B cell (primary cell): ENCODE measurements around the gene HIP1. TPM values are rescaled to one million over a fixed set of nuclear protein-coding genes. Genes with fewer than 3 reads are reported as not detected.
"Not testable (repeated sequence)": the region's sequence is repeated elsewhere in the genome, so short reads cannot be mapped to it uniquely, and the experiment has no call there.

Experiments used
- ATAC-seq: fragments of 200-7000 bp; cut with Tn5 transposase; one replicate; pipeline ENCODE4 v1.10.0; 2021; ENCODE audit warnings: low read depth, mild to moderate bottlenecking, moderate number of reproducible peaks, moderate library complexity
- CTCF ChIA-PET: fragments of 350-600 bp; sonication (Branson Sonifier 250); formaldehyde crosslinking; loops from one replicate; lab custom pipeline; 2021; ENCODE audit warnings: antibody characterized with exemption, inconsistent platforms; lab: Charles Lee
- POLR2A ChIA-PET: fragments of 350-600 bp; sonication (Branson Sonifier 250); formaldehyde crosslinking; loops from one replicate; lab custom pipeline; 2021; ENCODE audit warnings: antibody characterized with exemption; lab: Charles Lee
- DNase-seq: peaks from one replicate; pipeline ENCODE4 v3.0.0; 2013
- H2AFZ ChIP-seq: 2 replicates; pipeline ENCODE4 v1.6.1; 2012; ENCODE audit warnings: mild to moderate bottlenecking, low read depth, low read length; ENCODE audit not compliant: insufficient read depth, poor library complexity, severe bottlenecking
- H3K27ac ChIP-seq, 2 donors: 1 replicate in 1 of 2; 2 replicates in 1 of 2; pipeline ENCODE4 v1.5.1; 2012 to 2013; ENCODE audit warnings: low read length in 2 of 2, mild to moderate bottlenecking in 2 of 2, moderate library complexity in 1 of 2
- H3K27me3 ChIP-seq, 4 experiments: fragments of 200-600 bp in 1 of 4; sonication (generic) in 1 of 4; replicated peaks in 1 of 4; 1 replicate in 2 of 4; 2 replicates in 2 of 4; pipeline versions ENCODE4 v1.6.1 to v1.7.0; 2013 to 2016; ENCODE audit warnings: low read length in 3 of 4, mild to moderate bottlenecking in 2 of 4, mixed read lengths in 1 of 4, moderate library complexity in 1 of 4; ENCODE audit not compliant: insufficient read depth in 4 of 4, control insufficient read depth in 3 of 4; ENCODE audit errors: control extremely low read depth in 1 of 4
- H3K36me3 ChIP-seq, 2 experiments: replicated peaks in 1 of 2; 1 replicate in 1 of 2; 2 replicates in 1 of 2; pipeline versions ENCODE4 v1.6.1 to v1.7.1; 2013; ENCODE audit warnings: low read length in 1 of 2; ENCODE audit not compliant: insufficient read depth in 2 of 2, control insufficient read depth in 1 of 2; ENCODE audit errors: control extremely low read depth in 1 of 2, extremely low read depth in 1 of 2
- H3K4me1 ChIP-seq, 2 donors: fragments of 200-600 bp in 1 of 2; sonication (generic) in 1 of 2; 1 replicate in 1 of 2; 2 replicates in 1 of 2; pipeline versions ENCODE4 v1.5.1 to v1.6.1; 2013 to 2017; ENCODE audit warnings: low read length in 2 of 2; ENCODE audit not compliant: control insufficient read depth in 2 of 2, insufficient read depth in 2 of 2
- H3K4me2 ChIP-seq: replicated peaks from 2 replicates; pipeline ENCODE3; 2012; ENCODE audit warnings: mild to moderate bottlenecking, low read depth, low read length; ENCODE audit not compliant: poor library complexity, severe bottlenecking
- H3K4me3 ChIP-seq, 5 experiments: fragments of 200-600 bp in 1 of 5; sonication (generic) in 1 of 5; 1 replicate in 3 of 5; 2 replicates in 2 of 5; pipeline versions ENCODE4 v1.5.1 to v1.7.0; 2011 to 2016; ENCODE audit warnings: low read length in 4 of 5, mild to moderate bottlenecking in 4 of 5, low read depth in 2 of 5, control low read depth in 1 of 5, moderate library complexity in 1 of 5; ENCODE audit not compliant: insufficient read depth in 1 of 5; ENCODE audit errors: control extremely low read depth in 1 of 5, extremely low read depth in 1 of 5
- H3K79me2 ChIP-seq: fragments of 200-600 bp; sonication (generic); one replicate; pipeline ENCODE4 v1.6.0; 2016; ENCODE audit warnings: low read length; ENCODE audit not compliant: control insufficient read depth, insufficient read depth
- H3K9ac ChIP-seq: fragments of 200-600 bp; sonication (generic); 2 replicates; pipeline ENCODE4 v1.6.1; 2017; ENCODE audit warnings: mild to moderate bottlenecking, low read length, moderate library complexity
- H3K9me3 ChIP-seq, 3 donors: one replicate each; pipeline versions ENCODE4 v1.6.1 to v1.7.1; 2013; ENCODE audit warnings: low read length in 2 of 3; ENCODE audit not compliant: control insufficient read depth in 2 of 3, insufficient read depth in 1 of 3; ENCODE audit errors: control extremely low read depth in 1 of 3
- H4K20me1 ChIP-seq: 2 replicates; pipeline ENCODE4 v1.6.0; 2012; ENCODE audit warnings: mild to moderate bottlenecking, low read length; ENCODE audit not compliant: insufficient read depth, control insufficient read depth, poor library complexity, severe bottlenecking
- H3K27ac Mint-ChIP-seq: one replicate; pipeline ENCODE4 v1.8.0; 2021; ENCODE audit warnings: mixed read lengths
- H3K27me3 Mint-ChIP-seq: one replicate; pipeline ENCODE4 v1.8.0; 2021; ENCODE audit warnings: mixed read lengths
- H3K4me1 Mint-ChIP-seq: one replicate; pipeline ENCODE4 v1.8.0; 2021; ENCODE audit warnings: mixed read lengths
- H3K4me3 Mint-ChIP-seq: one replicate; pipeline ENCODE4 v1.8.0; 2021; ENCODE audit warnings: mixed read lengths
- H3K9me3 Mint-ChIP-seq: one replicate; pipeline ENCODE4 v1.8.0; 2022; ENCODE audit warnings: mixed read lengths; ENCODE audit not compliant: insufficient read depth
- EZH2 ChIP-seq: IDR thresholded peaks from 2 replicates; pipeline ENCODE4 v1.6.1; 2012; ENCODE audit warnings: borderline replicate concordance, low read depth, mild to moderate bottlenecking, moderate library complexity, low read length; ENCODE audit not compliant: insufficient read depth, poor library complexity, severe bottlenecking
- whole genome bisulfite sequencing: methylation state at CpG from one replicate; pipeline ENCODE4 v1.1.5; 2013; ENCODE audit warnings: missing lambda C conversion rate; ENCODE audit not compliant: insufficient coverage; 5-methylcytosine and 5-hydroxymethylcytosine counted together
- intact Hi-C: fragments of 100-400 bp; cut with micrococcal nuclease; formaldehyde crosslinking; loops from one replicate; pipeline ENCODE4 v1.10.0; 2022
- polyA plus RNA-seq: library from polyadenylated mRNA; depleted of rRNA; stranded (reverse); fragments of >200 nt; gene quantifications from 2 replicates; pipeline ENCODE4 v1.2.3, GENCODE V29; 2012
- total RNA-seq, 2 donors: library from RNA; stranded (reverse); fragments of 120-200 nt in 1 of 2; gene quantifications; 1 replicate in 1 of 2; 2 replicates in 1 of 2; pipeline versions ENCODE4 v1.2.3 to v1.2.4, GENCODE V29; 2013 to 2022
- TF ChIP-seq, protein P1 (sequence below): fragments of 200-600 bp; IDR thresholded peaks from one replicate; pipeline ENCODE4 v1.8.0; 2022; ENCODE audit warnings: antibody characterized with exemption, mild to moderate bottlenecking

The HIP1 gene
- total and polyA plus RNA-seq, 2 donors (not counting 1 experiment from before 2014, with no cell fraction given), result 6.5 to 16.7 TPM

GRCh38 chr7:75572396-75572795 is 166.3 kb downstream of the HIP1 start:
- intact Hi-C loops, result no loop called here
- H3K27ac Mint-ChIP-seq, result no peak overlapping the region
- H3K27me3 Mint-ChIP-seq, result no peaks in the 10 kb centered on the region
- 86% methylated on average over 5 of the region's 5 CpGs for WGBS
- ChIA-PET POLR2A (no interaction called here), CTCF (interaction anchor here (0.7 kb wide), 1 partner anchor 40 kb away, joined by 4 read pairs; no protein-coding TSS in a partner anchor)
- Histone ChIP-seq H3K79me2 (no peaks in the 10 kb centered on the region), H3K27me3 (no peaks in the 10 kb centered on the region), H2AFZ (no peak overlapping the region), H3K36me3 (peaks cover 0 to 1% of the 10 kb centered on the region in 2 experiments), H4K20me1 (no peaks in the 10 kb centered on the region), H3K9ac (no peak overlapping the region), H3K9me3 (no peaks in the 10 kb centered on the region), H3K4me1 (no peaks in the 10 kb centered on the region), H3K4me2 (no peak overlapping the region), H3K27ac (no peak overlapping the region), H3K4me3 (no peak overlapping the region)
- no peaks in the 10 kb centered on the region for H3K9me3 Mint-ChIP-seq
- no peak overlapping the region for H3K4me3 Mint-ChIP-seq
- no peak for TF ChIP-seq EZH2
- TF ChIP-seq, protein P1, sequence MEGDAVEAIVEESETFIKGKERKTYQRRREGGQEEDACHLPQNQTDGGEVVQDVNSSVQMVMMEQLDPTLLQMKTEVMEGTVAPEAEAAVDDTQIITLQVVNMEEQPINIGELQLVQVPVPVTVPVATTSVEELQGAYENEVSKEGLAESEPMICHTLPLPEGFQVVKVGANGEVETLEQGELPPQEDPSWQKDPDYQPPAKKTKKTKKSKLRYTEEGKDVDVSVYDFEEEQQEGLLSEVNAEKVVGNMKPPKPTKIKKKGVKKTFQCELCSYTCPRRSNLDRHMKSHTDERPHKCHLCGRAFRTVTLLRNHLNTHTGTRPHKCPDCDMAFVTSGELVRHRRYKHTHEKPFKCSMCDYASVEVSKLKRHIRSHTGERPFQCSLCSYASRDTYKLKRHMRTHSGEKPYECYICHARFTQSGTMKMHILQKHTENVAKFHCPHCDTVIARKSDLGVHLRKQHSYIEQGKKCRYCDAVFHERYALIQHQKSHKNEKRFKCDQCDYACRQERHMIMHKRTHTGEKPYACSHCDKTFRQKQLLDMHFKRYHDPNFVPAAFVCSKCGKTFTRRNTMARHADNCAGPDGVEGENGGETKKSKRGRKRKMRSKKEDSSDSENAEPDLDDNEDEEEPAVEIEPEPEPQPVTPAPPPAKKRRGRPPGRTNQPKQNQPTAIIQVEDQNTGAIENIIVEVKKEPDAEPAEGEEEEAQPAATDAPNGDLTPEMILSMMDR, result no peak
- DNase-seq (no peak), ATAC-seq (no peak)
- H3K4me1 Mint-ChIP-seq, result peaks cover 4% of the 10 kb centered on the region

- H3K27ac Mint-ChIP-seq, result no peak overlapping the region
- Histone ChIP-seq H3K4me3 (no peak overlapping the region), H3K9ac (no peak overlapping the region), H3K27me3 (no peaks in the 10 kb centered on the region), H3K4me2 (no peak overlapping the region), H3K4me1 (no peaks in the 10 kb centered on the region), H3K27ac (no peak overlapping the region), H3K36me3 (peaks cover 0 to 1% of the 10 kb centered on the region in 2 experiments), H3K79me2 (no peaks in the 10 kb centered on the region), H4K20me1 (no peaks in the 10 kb centered on the region), H3K9me3 (no peaks in the 10 kb centered on the region), H2AFZ (no peak overlapping the region)
- TF ChIP-seq, protein P1, result no peak
- TF ChIP-seq EZH2, result no peak
- intact Hi-C loops, result no loop called here
- CTCF ChIA-PET, result no interaction called here
- ATAC-seq (no peak), DNase-seq (no peak)
- no peaks in the 10 kb centered on the region for H3K9me3 Mint-ChIP-seq
- POLR2A ChIA-PET, result no interaction called here
- H3K4me3 Mint-ChIP-seq, result no peak overlapping the region
- H3K4me1 Mint-ChIP-seq, result peaks cover 4% of the 10 kb centered on the region
- 100% methylated on average over 1 of the region's 4 CpGs for WGBS
- no peaks in the 10 kb centered on the region for H3K27me3 Mint-ChIP-seq
Observed at GRCh38 chr7:75571209-75571608, 167.5 kb downstream of the HIP1 start.

DNA sequence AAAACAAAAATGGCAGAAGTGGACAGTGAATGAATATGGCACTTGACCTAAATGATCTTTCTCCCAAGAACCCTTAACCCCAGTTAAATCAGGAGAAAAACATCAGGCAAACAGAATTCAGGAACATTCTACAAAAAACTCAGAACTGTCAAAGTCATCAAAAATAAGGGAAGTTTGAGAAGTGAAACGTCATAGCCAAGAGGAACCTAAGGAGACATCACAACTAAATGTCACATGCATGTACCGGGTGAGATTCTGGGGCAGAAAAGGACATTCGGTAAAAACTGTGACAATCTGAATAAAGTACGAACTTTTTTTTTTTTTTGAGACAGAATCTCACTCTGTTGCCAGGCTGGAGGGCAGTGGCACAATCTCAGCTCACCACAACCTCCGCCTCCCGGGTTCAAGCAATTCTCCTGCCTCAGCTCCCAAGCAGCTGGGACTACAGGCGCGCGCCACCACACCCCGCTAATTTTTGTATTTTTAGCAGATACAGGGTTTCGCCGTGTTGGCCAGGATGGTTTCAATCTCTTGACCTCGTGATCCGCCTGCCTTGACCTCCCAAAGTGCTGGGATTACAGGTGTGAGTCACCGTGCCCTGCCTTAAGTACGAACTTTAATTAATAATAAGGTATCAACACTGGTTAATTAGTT is 169.0 kb downstream of the HIP1 start:
- H3K27me3 ChIP-seq, H3K27ac ChIP-seq, H3K4me3 Mint-ChIP-seq, H3K4me2 ChIP-seq, H3K4me1 ChIP-seq, ATAC-seq, H3K36me3 ChIP-seq, H3K9me3 Mint-ChIP-seq, intact Hi-C loops, H3K4me3 ChIP-seq, POLR2A ChIA-PET, H3K79me2 ChIP-seq, H3K9me3 ChIP-seq, H3K27ac Mint-ChIP-seq, H3K27me3 Mint-ChIP-seq, H3K9ac ChIP-seq, H2AFZ ChIP-seq, H4K20me1 ChIP-seq, CTCF ChIA-PET, H3K4me1 Mint-ChIP-seq: not testable (repeated sequence)
- 59% methylated on average over 5 of the region's 16 CpGs for WGBS
- peak; percentile 16 for DNase-seq
